GM21529 (cell line): ENCODE results near the gene CACNA2D3.
"Not testable (repeated sequence)": the region's sequence is repeated elsewhere in the genome, so short reads cannot be mapped to it uniquely, and the experiment has no call there.

Source experiments
- ATAC-seq: cut with Tn5 transposase; IDR thresholded peaks from one replicate; pipeline ENCODE4 v1.9.1; 2021; ENCODE audit not compliant: unreplicated experiment

The CACNA2D3 gene

DNA sequence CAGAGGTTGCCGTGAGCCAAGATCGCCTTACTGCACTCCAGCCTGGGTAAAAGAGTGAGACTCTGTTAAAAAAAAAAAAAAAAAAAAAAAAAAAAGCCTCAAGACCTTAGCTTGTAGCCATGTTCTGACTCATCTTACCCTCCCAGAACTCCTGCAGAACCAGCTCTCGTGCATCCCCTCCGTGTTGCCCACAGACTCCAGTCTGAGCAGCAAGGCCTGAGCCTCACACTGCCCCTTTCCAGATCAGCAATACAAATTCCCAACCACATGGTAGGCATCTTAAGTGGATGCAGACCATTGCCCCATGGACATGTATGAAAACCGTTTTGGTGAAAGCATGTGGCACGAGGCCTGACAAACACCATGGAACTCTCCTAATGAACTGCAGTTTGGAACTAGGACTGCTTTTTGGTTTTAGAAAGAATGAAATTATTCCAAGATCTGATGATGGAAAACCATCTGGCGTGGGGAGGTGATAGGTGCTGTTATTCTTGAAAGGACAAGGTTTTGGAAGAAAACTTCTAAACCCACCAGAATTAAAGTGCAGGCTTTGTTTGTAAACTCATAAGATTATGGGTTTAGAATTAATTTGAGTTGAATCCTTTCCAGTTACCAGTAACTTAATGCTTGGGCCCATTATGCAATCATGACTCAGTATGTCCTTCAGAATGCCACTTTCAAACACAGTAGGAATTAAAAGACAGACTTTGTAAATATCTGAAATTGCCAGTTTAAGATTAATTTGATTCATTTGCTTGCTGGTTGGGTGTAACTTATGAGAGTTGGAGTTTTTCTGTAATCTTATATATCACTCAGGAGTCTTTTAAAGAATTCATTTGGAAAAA lies 969.3 kb downstream of the CACNA2D3 start:
- no peak for ATAC-seq

DNA sequence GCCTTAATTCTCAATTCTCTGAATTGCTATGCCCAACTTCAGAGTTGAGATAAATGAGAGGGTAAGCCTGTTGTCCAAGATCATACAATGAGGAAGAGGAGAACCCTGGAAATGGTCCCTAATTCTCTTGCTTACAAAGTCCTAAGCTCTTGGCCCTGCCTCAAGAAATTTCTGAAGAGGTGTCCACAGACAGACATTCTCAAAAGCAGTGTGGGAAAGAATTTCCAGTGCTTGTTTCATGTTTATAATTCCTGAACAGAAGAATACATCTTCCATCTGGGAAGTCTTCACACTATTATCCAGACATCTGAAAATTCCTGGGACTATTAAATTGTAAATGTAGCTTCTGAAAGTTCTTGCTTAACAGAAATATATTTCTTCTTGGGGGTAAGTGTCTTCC lies 972.3 kb downstream of the CACNA2D3 start:
- ATAC-seq, result no peak

DNA sequence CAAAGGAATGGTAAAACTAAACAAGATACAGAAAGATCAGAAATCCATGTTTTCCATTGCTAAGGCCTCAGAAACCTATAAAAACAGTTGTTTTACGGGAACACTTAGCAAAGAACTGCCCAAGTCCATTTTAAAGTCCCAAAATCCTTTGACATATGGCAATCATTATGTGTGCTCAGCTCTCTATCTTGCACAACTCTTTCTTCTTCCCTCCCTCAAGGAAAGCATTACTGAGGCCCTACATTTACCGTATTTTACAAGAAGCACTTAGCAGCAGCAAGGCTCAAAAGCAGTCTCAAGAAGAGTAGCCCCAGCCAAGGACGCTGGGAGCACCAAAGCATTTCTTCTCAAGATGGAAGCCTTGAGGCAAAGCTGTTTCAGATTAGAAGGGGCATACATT lies 975.1 kb downstream of the CACNA2D3 start:
- no peak for ATAC-seq

DNA sequence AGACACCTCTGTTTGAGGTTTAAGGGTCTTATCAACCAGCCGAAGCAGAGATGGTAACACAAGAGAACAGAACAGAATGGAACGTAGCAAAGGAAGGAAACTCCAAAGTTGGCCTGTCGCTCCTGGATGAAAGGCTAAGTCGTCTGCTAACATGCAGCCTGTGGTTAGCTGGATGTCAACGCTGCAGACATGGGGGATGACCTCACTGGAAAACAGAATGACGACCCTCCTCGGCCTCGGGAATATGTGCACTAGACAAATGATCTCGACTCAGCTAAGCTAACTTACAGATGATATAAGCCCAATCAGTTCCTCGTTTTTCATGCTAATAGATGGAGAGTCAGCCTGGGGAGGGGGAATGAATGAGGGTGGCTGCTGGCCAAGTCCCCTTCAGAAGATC lies 983.3 kb downstream of the CACNA2D3 start:
- no peak for ATAC-seq

DNA sequence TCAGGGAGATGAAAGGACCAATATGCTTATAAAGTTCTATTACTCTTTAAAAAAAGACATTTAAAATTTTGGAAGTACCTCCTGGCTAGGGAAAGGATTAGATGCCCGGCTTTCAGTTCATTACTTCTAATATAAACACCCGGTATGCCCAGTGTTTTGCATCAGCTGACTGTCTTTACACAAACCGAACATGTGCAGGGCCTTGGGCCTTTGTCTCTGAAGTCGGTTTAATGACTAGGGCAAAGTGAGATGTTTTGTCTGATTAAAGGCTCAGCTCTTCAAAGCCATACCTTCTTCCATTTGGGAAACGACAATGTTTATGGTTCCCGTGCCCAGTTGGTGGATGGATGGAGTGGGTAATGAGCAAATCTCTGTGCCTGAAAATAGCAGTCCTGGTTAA lies 984.8 kb downstream of the CACNA2D3 start:
- no peak for ATAC-seq

DNA sequence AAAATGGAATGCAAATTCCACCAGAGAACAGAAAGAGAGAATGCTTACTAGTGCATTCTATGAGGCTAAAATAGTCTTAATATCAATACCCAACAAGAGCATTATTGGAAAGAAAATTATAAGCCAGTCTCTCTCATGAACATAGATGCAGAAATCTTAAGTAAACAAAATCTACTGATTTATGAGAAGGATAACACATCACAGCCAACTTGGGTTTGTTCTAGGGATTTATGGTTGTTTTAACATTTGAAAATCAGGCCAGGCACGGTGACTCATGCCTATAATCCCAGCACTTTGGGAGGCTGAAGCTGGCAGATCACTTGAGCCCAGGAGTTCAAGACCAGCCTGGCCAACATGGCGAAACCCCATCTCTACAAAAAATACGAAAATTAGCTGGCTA lies 989.6 kb downstream of the CACNA2D3 start:
- not testable (repeated sequence) for ATAC-seq

DNA sequence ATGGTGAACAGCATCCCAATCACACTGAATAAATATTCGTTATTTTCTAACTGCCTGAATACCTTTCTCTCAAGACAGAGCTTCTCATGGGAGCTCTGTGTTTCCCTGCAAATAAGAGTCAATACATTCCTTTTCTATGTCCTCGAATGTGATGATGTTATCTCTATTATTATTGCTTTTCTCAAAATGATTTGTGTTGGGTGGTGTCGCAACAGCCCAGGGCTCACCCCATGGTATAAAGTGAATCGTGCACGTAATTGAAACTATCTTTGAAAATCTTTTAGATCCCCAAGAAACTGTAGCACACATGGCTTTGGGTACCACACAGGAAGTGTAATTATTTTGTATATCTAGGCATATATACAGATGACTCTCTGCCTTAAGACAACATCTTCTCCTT lies 996.1 kb downstream of the CACNA2D3 start:
- ATAC-seq, result no peak

DNA sequence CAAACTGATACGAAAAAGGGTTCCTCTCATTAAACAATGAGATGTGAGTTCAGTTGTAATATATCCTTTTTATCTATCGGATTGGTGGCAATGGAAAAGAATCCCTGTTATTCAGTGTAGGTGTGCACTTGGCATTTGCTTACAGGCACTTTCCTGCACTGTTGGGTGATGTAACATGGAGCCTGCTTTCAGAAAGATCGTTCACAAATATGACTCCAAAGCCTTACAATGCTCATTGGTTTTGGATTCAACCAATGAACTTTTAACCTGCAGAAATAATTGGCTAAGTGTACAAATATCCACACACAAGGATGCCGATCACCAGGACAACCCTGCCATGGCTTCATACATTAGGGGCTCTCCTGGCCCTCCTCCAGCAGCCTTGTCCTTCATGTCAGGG lies 996.9 kb downstream of the CACNA2D3 start:
- no peak for ATAC-seq

DNA sequence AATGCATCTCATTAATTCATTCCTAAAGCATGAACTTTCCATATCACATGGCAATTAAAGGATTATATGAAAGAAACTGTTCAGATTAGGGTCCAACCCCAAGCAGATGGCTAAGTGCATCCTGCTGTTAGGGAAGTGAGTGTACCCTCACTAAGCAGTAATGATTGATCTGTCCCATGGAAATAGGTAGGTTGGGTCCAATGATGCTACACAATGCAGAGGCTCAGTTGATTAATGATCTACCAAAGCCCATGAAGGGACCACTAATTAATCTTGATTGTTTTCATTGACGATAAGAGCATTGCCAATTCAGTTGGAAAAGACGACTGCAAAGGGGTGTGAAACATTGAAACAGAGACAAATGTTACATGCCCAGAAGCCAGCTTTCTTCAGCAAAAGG lies 1000.0 kb downstream of the CACNA2D3 start:
- ATAC-seq, result no peak
